GM04503 (cell line): ENCODE data around the gene COX6A1.
"Not testable (repeated sequence)": the region's sequence is repeated elsewhere in the genome, so short reads cannot be mapped to it uniquely, and the experiment has no call there.

ENCODE experiments used
- DNase-seq: peaks from one replicate; pipeline ENCODE4 v3.0.0-alpha.2; 2012; ENCODE audit warnings: low read depth

Gene COX6A1

GRCh38 chr12:120468325-120468820 lies 30.5 kb downstream of the COX6A1 start:
- DNase-seq = peak; percentile 39

GRCh38 chr12:120468821-120469449 lies 31.0 kb downstream of the COX6A1 start:
- peak; percentile 13 for DNase-seq

GRCh38 chr12:120469450-120470149 lies 31.7 kb downstream of the COX6A1 start, which contains the start of gene SRSF9:
Gene SRSF9 (minus strand): TSS chr12:120469748. CDS start chr12:120469609, 139 bp downstream.
- DNase-seq = peak; percentile 66

GRCh38 chr12:120470150-120470784 lies 32.4 kb downstream of the COX6A1 start:
- no peak for DNase-seq

- no peak for DNase-seq
These were observed 34.6 kb downstream of the COX6A1 start for GRCh38 chr12:120472521-120472920.

- DNase-seq = no peak
These were observed 36.1 kb downstream of the COX6A1 start for GRCh38 chr12:120473807-120474615.

GRCh38 chr12:120474616-120474960 lies 36.7 kb downstream of the COX6A1 start:
- no peak for DNase-seq

- DNase-seq = no peak
These were observed 37.7 kb downstream of the COX6A1 start for GRCh38 chr12:120475643-120476042.

- no peak for DNase-seq
These were observed 41.5 kb downstream of the COX6A1 start for GRCh38 chr12:120479458-120479857.

- DNase-seq = no peak
These were observed 42.3 kb downstream of the COX6A1 start for GRCh38 chr12:120480211-120480610.

- no peak for DNase-seq
These were observed 43.3 kb downstream of the COX6A1 start for GRCh38 chr12:120481022-120481767.

GRCh38 chr12:120483621-120484020 lies 45.7 kb downstream of the COX6A1 start:
- DNase-seq = no peak

- no peak for DNase-seq
These were observed 48.3 kb downstream of the COX6A1 start for GRCh38 chr12:120485961-120486881.

- DNase-seq = not testable (repeated sequence)
These were observed 49.6 kb downstream of the COX6A1 start for GRCh38 chr12:120487552-120487951.

GRCh38 chr12:120488057-120488640 lies 50.2 kb downstream of the COX6A1 start:
- DNase-seq = no peak

- DNase-seq = no peak
These were observed 51.1 kb downstream of the COX6A1 start for GRCh38 chr12:120489018-120489417.

GRCh38 chr12:120490325-120490724 lies 52.4 kb downstream of the COX6A1 start:
- no peak for DNase-seq
